ENCODE data around the gene MUTYH.
"Not testable (repeated sequence)": the region's sequence is repeated elsewhere in the genome, so short reads cannot be mapped to it uniquely, and the experiment has no call there.

GRCh38 chr1:45284858-45285257 is 55.4 kb downstream of the MUTYH start:
- TF ChIP-seq CTCF (conservative IDR thresholded peaks at IDR 0.05; ENCODE audit: low read depth, low read length); EZH2 (IDR thresholded peaks at IDR 0.05; ENCODE audit: borderline replicate concordance, low read depth, low read length, poor library complexity, severe bottlenecking): not testable (repeated sequence)

Measured in A673 (cell line).